Gastrocnemius medialis (tissue), 4 donors: Measurements from ENCODE around the gene DENND2D. TPM values are rescaled to one million over a fixed set of nuclear protein-coding genes. Genes with fewer than 3 reads are reported as not detected.

Experiments
- ATAC-seq, 2 donors: fragments of 150-250 bp; one replicate each; pipeline ENCODE4 v1.9.1; 2016
- DNase-seq, 2 donors: peaks; one replicate each; pipeline ENCODE4 v3.0.0-alpha.2; 2019
- H3K27ac ChIP-seq, 4 donors: fragments of 200-600 bp; sonication (generic); 1 replicate in 1 of 4; 2 replicates in 3 of 4; pipeline ENCODE4 v1.5.1; 2016 to 2018; ENCODE audit warnings: mild to moderate bottlenecking in 2 of 4, moderate library complexity in 1 of 4
- H3K27me3 ChIP-seq, 3 donors: fragments of 200-600 bp; sonication (generic) in 2 of 3; 1 replicate in 1 of 3; 2 replicates in 2 of 3; pipeline versions ENCODE4 v1.5.1 to v1.6.0; 2016 to 2019; ENCODE audit warnings: mild to moderate bottlenecking in 1 of 3, moderate library complexity in 1 of 3
- H3K36me3 ChIP-seq, 2 donors: fragments of 200-600 bp; sonication (generic) in 1 of 2; one replicate each; pipeline ENCODE4 v1.5.1; 2017 to 2018
- H3K4me1 ChIP-seq, 2 donors: fragments of 200-600 bp; sonication (generic) in 1 of 2; one replicate each; pipeline ENCODE4 v1.5.1; 2016 to 2017; ENCODE audit warnings: mild to moderate bottlenecking in 2 of 2
- H3K4me3 ChIP-seq, 4 donors: fragments of 200-600 bp; sonication (generic) in 3 of 4; 1 replicate in 1 of 4; 2 replicates in 3 of 4; pipeline ENCODE4 v1.5.1; 2016 to 2019; ENCODE audit warnings: mild to moderate bottlenecking in 2 of 4
- H3K9me3 ChIP-seq, 3 donors: fragments of 200-600 bp; sonication (generic) in 2 of 3; 1 replicate in 1 of 3; 2 replicates in 2 of 3; pipeline ENCODE4 v1.5.1; 2016 to 2019
- POLR2A ChIP-seq, 2 donors: fragments of 450-650 bp; IDR thresholded peaks; one replicate each; pipeline ENCODE4 v1.6.1; 2017; ENCODE audit warnings: antibody characterized with exemption in 2 of 2, mild to moderate bottlenecking in 2 of 2, moderate library complexity in 2 of 2
- in situ Hi-C, 4 donors: fragments of 200-750 bp; cut with MboI; loops; one replicate each; pipeline versions ENCODE4 v1.15.0 to v1.8.0; 2017; ENCODE audit warnings: low sequenced_read_pairs in 4 of 4
- intact Hi-C: fragments of 100-400 bp; cut with DNase I; formaldehyde crosslinking; loops from one replicate; pipeline ENCODE4 v1.15.1; 2023; ENCODE audit warnings: low total_unique reads
- total RNA-seq, 4 donors: library from RNA; depleted of rRNA; stranded (reverse); fragments of >200 nt; gene quantifications; one replicate each; pipeline versions ENCODE4 v1.1.0 to v1.2.3, GENCODE V29; 2016
- TF ChIP-seq, protein P1 (sequence below), 5 experiments: fragments of 450-650 bp in 3 of 5; fragments of 200-600 bp in 2 of 5; sonication (generic) in 2 of 5; IDR thresholded peaks in 4 of 5; conservative IDR thresholded peaks in 1 of 5; 1 replicate in 4 of 5; 2 replicates in 1 of 5; pipeline ENCODE4 v1.5.1; 2016 to 2019; ENCODE audit warnings: antibody characterized with exemption in 5 of 5, mild to moderate bottlenecking in 3 of 5, moderate library complexity in 3 of 5

The DENND2D gene
- total RNA-seq, 4 donors from 2014 or later: 0.19 to 1.2 (median 0.88) TPM

DNA sequence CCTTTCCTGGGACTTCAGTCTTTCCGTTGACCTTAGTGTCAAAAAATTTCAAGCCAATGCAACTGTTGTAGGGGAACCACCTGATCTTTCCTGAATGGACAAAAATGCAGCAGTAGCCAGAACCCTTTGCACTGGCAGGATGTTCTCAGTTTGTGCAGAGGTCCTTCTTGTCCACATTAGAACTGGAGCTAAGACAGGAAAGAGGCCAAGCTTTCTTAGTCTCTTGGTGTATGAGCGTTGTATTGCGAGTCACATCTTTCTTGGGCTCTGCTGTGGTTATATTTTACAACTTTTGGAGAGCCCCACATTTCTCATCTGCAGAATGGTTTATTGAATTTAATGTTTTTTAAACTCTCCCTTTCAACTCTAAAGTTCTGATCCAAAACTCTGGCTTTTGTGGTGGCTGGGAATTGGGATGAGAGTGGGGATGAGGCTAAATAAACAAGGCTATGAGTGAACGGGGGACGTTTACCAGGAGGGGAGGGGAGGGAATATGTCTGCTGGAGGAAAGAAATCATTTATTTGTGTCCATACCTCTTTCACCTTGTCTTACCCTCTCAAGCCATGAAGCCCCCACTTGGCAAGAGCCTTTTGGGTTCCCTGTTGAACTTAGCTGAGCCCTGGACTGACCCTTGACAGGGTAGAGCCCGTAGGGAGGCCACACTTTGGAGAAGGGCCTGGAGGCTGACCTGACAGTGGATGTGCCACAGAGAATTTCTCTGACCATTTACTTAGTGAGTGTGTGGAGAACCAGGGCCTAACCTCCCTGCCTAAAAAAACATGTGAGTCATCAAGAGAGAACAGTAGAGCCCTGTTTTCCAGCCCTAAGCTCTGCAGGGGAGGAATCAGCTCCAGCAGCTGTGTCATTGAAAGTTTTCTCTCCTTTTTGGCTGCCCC lies 27.7 kb upstream of the DENND2D start:
- no peak overlapping the region for H3K4me3 ChIP-seq
- ATAC-seq: peak; percentile 73 to 80
- peak overlapping the region in 3 of 4 donors; percentile 10 to 33 (median 21) for H3K27ac ChIP-seq
- H3K4me1 ChIP-seq: no peaks in the 10 kb centered on the region
- H3K27me3 ChIP-seq: no peaks in the 10 kb centered on the region
- intact Hi-C loops (no loop called here), in situ Hi-C loops (loop anchor here (10.0 kb wide), 4 partner anchors 97 to 547 kb away; no protein-coding TSS in a partner anchor)
- DNase-seq: no peak
- no peaks in the 10 kb centered on the region for H3K9me3 ChIP-seq
- TF ChIP-seq, protein P1, sequence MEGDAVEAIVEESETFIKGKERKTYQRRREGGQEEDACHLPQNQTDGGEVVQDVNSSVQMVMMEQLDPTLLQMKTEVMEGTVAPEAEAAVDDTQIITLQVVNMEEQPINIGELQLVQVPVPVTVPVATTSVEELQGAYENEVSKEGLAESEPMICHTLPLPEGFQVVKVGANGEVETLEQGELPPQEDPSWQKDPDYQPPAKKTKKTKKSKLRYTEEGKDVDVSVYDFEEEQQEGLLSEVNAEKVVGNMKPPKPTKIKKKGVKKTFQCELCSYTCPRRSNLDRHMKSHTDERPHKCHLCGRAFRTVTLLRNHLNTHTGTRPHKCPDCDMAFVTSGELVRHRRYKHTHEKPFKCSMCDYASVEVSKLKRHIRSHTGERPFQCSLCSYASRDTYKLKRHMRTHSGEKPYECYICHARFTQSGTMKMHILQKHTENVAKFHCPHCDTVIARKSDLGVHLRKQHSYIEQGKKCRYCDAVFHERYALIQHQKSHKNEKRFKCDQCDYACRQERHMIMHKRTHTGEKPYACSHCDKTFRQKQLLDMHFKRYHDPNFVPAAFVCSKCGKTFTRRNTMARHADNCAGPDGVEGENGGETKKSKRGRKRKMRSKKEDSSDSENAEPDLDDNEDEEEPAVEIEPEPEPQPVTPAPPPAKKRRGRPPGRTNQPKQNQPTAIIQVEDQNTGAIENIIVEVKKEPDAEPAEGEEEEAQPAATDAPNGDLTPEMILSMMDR (IDR thresholded peaks at IDR 0.05 in 4 of 5, conservative IDR thresholded peaks at IDR 0.05 in 1 of 5): no peak
- TF ChIP-seq POLR2A (IDR thresholded peaks at IDR 0.05): no peak
- H3K36me3 ChIP-seq: no peaks in the 10 kb centered on the region

DNA sequence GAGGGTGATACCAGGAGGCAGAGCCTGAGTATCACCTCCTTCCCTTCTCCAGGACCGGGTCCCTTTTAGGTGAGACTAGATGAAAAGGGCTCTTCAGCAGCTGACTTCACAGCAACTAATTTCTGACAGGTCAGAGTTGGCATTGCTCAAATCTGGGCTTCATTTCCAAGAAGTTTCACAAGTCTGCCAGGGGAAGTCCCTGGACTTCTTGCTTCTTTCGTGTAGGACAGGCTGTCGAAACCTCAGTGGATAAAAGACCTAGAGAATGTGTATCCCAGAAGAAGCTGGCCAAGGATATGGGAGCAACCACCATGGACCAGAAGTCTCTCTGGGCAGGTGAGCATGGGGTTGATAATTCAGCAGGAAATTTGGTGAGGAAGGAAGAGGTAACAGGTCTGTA lies 27.0 kb upstream of the DENND2D start, which contains the start of gene CHI3L2:
TSS of gene CHI3L2 (plus strand) at position 280 of the 400 bp plus-strand sequence. CDS start at position 297, 17 bp downstream.
- H3K36me3 ChIP-seq: no peaks in the 10 kb centered on the region
- intact Hi-C loops: no loop called here
- DNase-seq (no peak), ATAC-seq (peak in 1 of 2 donors; percentile 63)
- no peaks in the 10 kb centered on the region for H3K9me3 ChIP-seq
- H3K27ac ChIP-seq: peak within 1 kb of the TSS in 3 of 4 donors; percentile 10 to 33 (median 21)
- TF ChIP-seq POLR2A (IDR thresholded peaks at IDR 0.05): no peak
- TF ChIP-seq, protein P1 (IDR thresholded peaks at IDR 0.05 in 4 of 5, conservative IDR thresholded peaks at IDR 0.05 in 1 of 5): no peak
- no peaks in the 10 kb centered on the region for H3K4me1 ChIP-seq
- H3K4me3 ChIP-seq: no peak within 1 kb of the TSS
- in situ Hi-C loops: loop anchor here (10.0 kb wide), 4 partner anchors 97 to 547 kb away; no protein-coding TSS in a partner anchor
- H3K27me3 ChIP-seq: no peaks in the 10 kb centered on the region

DNA sequence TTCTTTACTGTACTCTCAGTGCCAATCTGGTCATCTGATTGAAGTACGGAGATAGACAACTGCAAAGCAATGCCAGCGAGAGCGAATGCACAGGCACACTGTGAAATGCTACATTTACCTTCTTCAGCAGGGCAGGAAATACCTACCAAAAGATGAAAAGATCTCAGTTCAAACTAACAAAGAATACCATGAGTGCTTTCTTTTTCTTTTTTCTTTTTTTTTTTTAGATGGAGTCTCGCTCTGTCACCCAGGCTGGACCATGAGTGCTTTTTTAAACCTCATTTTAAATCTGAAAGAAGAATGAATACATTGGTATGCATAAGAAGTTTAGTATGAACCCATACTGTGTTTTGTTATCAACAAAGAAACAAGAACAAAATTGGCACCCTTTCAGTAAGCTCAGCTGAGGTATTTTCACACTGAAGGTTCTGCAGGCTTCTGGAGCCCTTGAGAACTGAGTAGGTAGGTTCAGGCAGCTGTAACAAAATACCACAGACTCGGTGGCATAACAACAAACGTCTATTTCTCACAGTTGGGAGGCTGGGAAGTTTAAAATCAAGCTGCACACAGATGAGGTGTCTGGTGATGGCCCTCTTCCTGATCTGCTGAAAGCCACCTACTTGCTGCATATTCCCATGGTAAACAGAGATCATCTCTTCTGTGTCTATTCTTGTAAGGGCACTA lies 25.4 kb upstream of the DENND2D start:
- no peaks in the 10 kb centered on the region for H3K9me3 ChIP-seq
- no peak overlapping the region for H3K4me3 ChIP-seq
- no peaks in the 10 kb centered on the region for H3K4me1 ChIP-seq
- H3K36me3 ChIP-seq: no peaks in the 10 kb centered on the region
- in situ Hi-C loops (loop anchor here (10.0 kb wide), 4 partner anchors 99 to 549 kb away; no protein-coding TSS in a partner anchor), intact Hi-C loops (no loop called here)
- ATAC-seq (no peak), DNase-seq (no peak)
- H3K27me3 ChIP-seq: no peaks in the 10 kb centered on the region
- no peak overlapping the region for H3K27ac ChIP-seq
- no peak for TF ChIP-seq POLR2A (IDR thresholded peaks at IDR 0.05)
- TF ChIP-seq, protein P1 (IDR thresholded peaks at IDR 0.05 in 4 of 5, conservative IDR thresholded peaks at IDR 0.05 in 1 of 5): no peak

DNA sequence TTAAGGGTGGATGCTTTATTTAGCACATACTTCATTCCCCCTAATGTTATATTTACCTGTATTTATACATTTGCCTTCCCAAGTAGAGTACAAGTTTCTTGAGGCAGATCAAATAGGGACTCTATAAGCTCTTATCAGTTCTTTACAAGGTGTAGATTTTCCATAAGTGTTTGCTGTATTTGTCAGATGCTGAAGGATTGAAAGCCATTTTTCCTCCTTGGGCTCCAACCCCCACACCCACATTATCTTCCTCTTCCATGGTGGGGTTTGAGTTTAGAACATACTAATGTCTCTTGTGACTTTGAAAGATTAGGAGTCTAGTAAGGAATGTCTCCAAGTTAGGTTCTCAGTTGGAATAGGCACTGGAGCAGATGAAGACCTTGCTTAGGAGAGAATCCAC lies 24.6 kb upstream of the DENND2D start:
- no peaks in the 10 kb centered on the region for H3K9me3 ChIP-seq
- in situ Hi-C loops: loop anchor here (10.0 kb wide), 4 partner anchors 100 to 550 kb away; no protein-coding TSS in a partner anchor
- H3K27ac ChIP-seq: no peak overlapping the region
- no peak overlapping the region for H3K4me3 ChIP-seq
- no peaks in the 10 kb centered on the region for H3K27me3 ChIP-seq
- no peaks in the 10 kb centered on the region for H3K4me1 ChIP-seq
- no peak for TF ChIP-seq POLR2A (IDR thresholded peaks at IDR 0.05)
- TF ChIP-seq, protein P1 (IDR thresholded peaks at IDR 0.05 in 4 of 5, conservative IDR thresholded peaks at IDR 0.05 in 1 of 5): no peak
- ATAC-seq: no peak
- intact Hi-C loops: no loop called here
- H3K36me3 ChIP-seq: no peaks in the 10 kb centered on the region
- no peak for DNase-seq
